ENCODE results near the gene PHF14. TPM values are rescaled to one million over a fixed set of nuclear protein-coding genes. Genes with fewer than 3 reads are reported as not detected.

The PHF14 gene
- total and polyA plus RNA-seq, 3 donors from 2014 or later, result 11.2 to 55.7 (median 48.3) TPM

GRCh38 chr7:11082121-11082520, 108.4 kb downstream of the PHF14 start:
- Histone ChIP-seq H3K4me1 (no peaks in the 10 kb centered on the region), H3K27me3 (no peaks in the 10 kb centered on the region), H3K27ac (no peak overlapping the region), H3K4me3 (no peak overlapping the region), H3K9me3 (no peaks in the 10 kb centered on the region), H3K36me3 (ENCODE audit: low read depth, missing control alignments) (peaks cover 3% of the 10 kb centered on the region)
- intact Hi-C loops (cut with DNase I; ENCODE audit: low total_unique reads), result no loop called here
- 67 to 78% methylated on average over 3 of the region's 3 CpGs for WGBS, 2 donors
- no peak for DNase-seq
- no peak for TF ChIP-seq POLR2A (IDR thresholded peaks at IDR 0.05)
- TF ChIP-seq CTCF (IDR thresholded peaks at IDR 0.05), result no peak

GRCh38 chr7:11082552-11083213, 109.0 kb downstream of the PHF14 start:
- intact Hi-C loops (cut with DNase I; ENCODE audit: low total_unique reads), result no loop called here

GRCh38 chr7:11083214-11083568, 109.5 kb downstream of the PHF14 start:
- Histone ChIP-seq H3K27ac (peak overlapping the region in 1 of 2 donors; percentile 44), H3K4me1 (no peaks in the 10 kb centered on the region), H3K36me3 (ENCODE audit: low read depth, missing control alignments) (no peaks in the 10 kb centered on the region), H3K27me3 (no peaks in the 10 kb centered on the region), H3K9me3 (no peaks in the 10 kb centered on the region), H3K4me3 (no peak overlapping the region)
- WGBS, 2 donors, result 72 to 94% methylated on average over 7 of the region's 7 CpGs
- no peak for TF ChIP-seq POLR2A (IDR thresholded peaks at IDR 0.05)
- TF ChIP-seq CTCF (IDR thresholded peaks at IDR 0.05), result no peak
- DNase-seq, result no peak
- intact Hi-C loops (cut with DNase I; ENCODE audit: low total_unique reads), result no loop called here

More at GRCh38 chr7:11082552-11083213, 109.0 kb downstream of the PHF14 start:
- Histone ChIP-seq H3K4me3 (no peak overlapping the region), H3K4me1 (no peaks in the 10 kb centered on the region), H3K27me3 (no peaks in the 10 kb centered on the region), H3K9me3 (no peaks in the 10 kb centered on the region), H3K27ac (peak overlapping the region in 1 of 2 donors; percentile 44), H3K36me3 (ENCODE audit: low read depth, missing control alignments) (peaks cover under 1% of the 10 kb centered on the region)
- no peak for TF ChIP-seq POLR2A (IDR thresholded peaks at IDR 0.05)
- no peak for TF ChIP-seq CTCF (IDR thresholded peaks at IDR 0.05)
- 62 to 68% methylated on average over 2 of the region's 2 CpGs for WGBS, 2 donors
- peak; percentile 43 for DNase-seq

- Histone ChIP-seq H3K27me3 (no peaks in the 10 kb centered on the region), H3K36me3 (ENCODE audit: low read depth, missing control alignments) (no peaks in the 10 kb centered on the region), H3K4me1 (no peaks in the 10 kb centered on the region), H3K4me3 (no peak overlapping the region), H3K9me3 (no peaks in the 10 kb centered on the region), H3K27ac (no peak overlapping the region)
- TF ChIP-seq POLR2A (IDR thresholded peaks at IDR 0.05) (no peak), CTCF (IDR thresholded peaks at IDR 0.05) (no peak)
- intact Hi-C loops (cut with DNase I; ENCODE audit: low total_unique reads), result no loop called here
- 68 to 71% methylated on average over 2 of the region's 2 CpGs for WGBS, 2 donors
- no peak for DNase-seq
Measured at GRCh38 chr7:11104578-11104977, 130.9 kb downstream of the PHF14 start.

GRCh38 chr7:11109659-11110058, 136.0 kb downstream of the PHF14 start:
- no peak for DNase-seq
- H3K27ac ChIP-seq, result no peak overlapping the region
- TF ChIP-seq CTCF (IDR thresholded peaks at IDR 0.05) (no peak), POLR2A (IDR thresholded peaks at IDR 0.05) (no peak)

More at GRCh38 chr7:11109659-11110058, 136.0 kb downstream of the PHF14 start:
- intact Hi-C loops (cut with DNase I; ENCODE audit: low total_unique reads), result no loop called here
- Histone ChIP-seq H3K4me3 (no peak overlapping the region), H3K36me3 (ENCODE audit: low read depth, missing control alignments) (no peaks in the 10 kb centered on the region), H3K9me3 (no peaks in the 10 kb centered on the region), H3K4me1 (no peaks in the 10 kb centered on the region), H3K27me3 (no peaks in the 10 kb centered on the region)
